Cardiac fibroblast (primary cell): Measurements from ENCODE around the gene TIAL1.
"Not testable (repeated sequence)": the region's sequence is repeated elsewhere in the genome, so short reads cannot be mapped to it uniquely, and the experiment has no call there.

Experiments used
- DNase-seq, 2 donors: peaks; one replicate each; pipeline versions ENCODE4 v3.0.0 to v3.0.0-alpha.2; 2010; ENCODE audit warnings: low read depth in 2 of 2
- H3K4me3 ChIP-seq, 2 donors: replicated peaks in 1 of 2; 1 replicate in 1 of 2; 2 replicates in 1 of 2; pipeline ENCODE4 v1.5.1; 2011; ENCODE audit warnings: low read depth in 2 of 2, low read length in 2 of 2, mild to moderate bottlenecking in 2 of 2, moderate library complexity in 1 of 2
- CTCF ChIP-seq: IDR thresholded peaks from one replicate; pipeline ENCODE4 v1.5.1; 2011; ENCODE audit warnings: low read depth, mild to moderate bottlenecking, low read length, inconsistent platforms

The TIAL1 gene

DNA sequence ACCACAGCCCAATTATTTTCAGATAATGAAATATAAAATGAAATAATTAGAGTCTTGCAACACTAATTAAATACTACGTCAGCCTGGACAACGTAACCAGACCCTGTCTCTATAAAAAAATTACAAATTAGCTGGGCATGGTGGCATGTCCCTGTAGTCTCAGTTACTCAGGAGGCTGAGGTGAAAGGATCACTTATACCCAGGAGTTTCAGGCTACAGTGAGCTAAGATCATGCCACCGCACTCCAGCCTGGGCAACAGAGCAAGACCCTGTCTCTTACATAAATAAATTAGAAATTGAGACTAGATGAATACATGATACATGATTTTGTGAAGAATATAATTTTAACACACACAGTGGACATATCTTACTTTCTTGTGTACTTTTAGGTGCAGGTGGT, 18.4 kb downstream of the TIAL1 start:
- no peak overlapping the region for H3K4me3 ChIP-seq
- TF ChIP-seq CTCF, result no peak
- no peak for DNase-seq

DNA sequence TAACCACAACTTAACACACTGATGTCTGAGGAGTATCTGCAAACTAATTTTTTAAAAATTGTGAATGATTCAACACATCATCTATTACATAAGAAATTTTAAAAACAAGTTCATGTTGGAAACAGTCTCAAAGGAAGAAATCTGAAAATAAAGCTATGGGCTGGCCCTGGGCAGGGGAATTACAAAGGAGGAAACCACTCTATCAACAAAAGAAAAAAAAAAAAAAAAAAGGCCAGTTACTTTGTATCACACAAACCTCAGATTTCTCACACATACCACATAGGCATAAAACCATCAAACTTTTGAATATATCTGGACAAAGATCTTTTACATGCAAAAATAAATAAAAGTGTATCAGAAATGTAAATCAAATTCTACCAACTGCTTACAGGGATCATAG, 20.8 kb downstream of the TIAL1 start:
- no peak for DNase-seq
- TF ChIP-seq CTCF, result no peak
- H3K4me3 ChIP-seq, result no peak overlapping the region

- DNase-seq, result peak; percentile 41 to 67
- no peak overlapping the region for H3K4me3 ChIP-seq
- TF ChIP-seq CTCF, result no peak
Observed at GRCh38 chr10:119575506-119575905, 21.3 kb downstream of the TIAL1 start.

- no peak overlapping the region for H3K4me3 ChIP-seq
- no peak for DNase-seq
- no peak for TF ChIP-seq CTCF
Observed at GRCh38 chr10:119567978-119568377, 28.8 kb downstream of the TIAL1 start.

GRCh38 chr10:119562097-119562496, 34.7 kb downstream of the TIAL1 start:
- TF ChIP-seq CTCF, result no peak
- no peak for DNase-seq
- no peak overlapping the region for H3K4me3 ChIP-seq

GRCh38 chr10:119559511-119559910, 37.3 kb downstream of the TIAL1 start:
- DNase-seq, H3K4me3 ChIP-seq: not testable (repeated sequence)

- DNase-seq, H3K4me3 ChIP-seq: not testable (repeated sequence)
Observed at GRCh38 chr10:119556081-119556480, 40.7 kb downstream of the TIAL1 start.

GRCh38 chr10:119555178-119555784, 41.5 kb downstream of the TIAL1 start:
- H3K4me3 ChIP-seq, result no peak overlapping the region
- TF ChIP-seq CTCF, result no peak
- no peak for DNase-seq
